K562 (cell line): ENCODE results near the gene ID2. TPM values are rescaled to one million over a fixed set of nuclear protein-coding genes. Genes with fewer than 3 reads are reported as not detected.

Experiments
- ARID4B ChIP-seq: sonication (generic); formaldehyde crosslinking; IDR thresholded peaks from 2 replicates; pipeline ENCODE4 v1.8.0; 2022; ENCODE audit warnings: mild to moderate bottlenecking, missing genetic modification reagents
- CBFA2T3 ChIP-seq: fragments of 450-650 bp; IDR thresholded peaks from 2 replicates; pipeline ENCODE4 v1.6.1; 2017
- CBX1 ChIP-seq: sonication (generic); IDR thresholded peaks from 2 replicates; pipeline ENCODE4 v1.6.1; 2016; ENCODE audit warnings: antibody characterized with exemption, low read depth, mild to moderate bottlenecking
- CUX1 ChIP-seq: fragments of 200-800 bp; sonication (Bioruptor generic); IDR thresholded peaks from 2 replicates; pipeline ENCODE4 v1.6.1; 2016; ENCODE audit warnings: missing genetic modification characterization, missing compliant biosample characterization
- EHMT2 ChIP-seq: fragments of 450-650 bp; IDR thresholded peaks from 2 replicates; pipeline ENCODE4 v1.6.1; 2018; ENCODE audit warnings: antibody characterized with exemption
- EP300 ChIP-seq: IDR thresholded peaks from 2 replicates; pipeline ENCODE4 v1.6.1; 2012; ENCODE audit warnings: low read length, improper control_type of control experiment
- FOXP1 ChIP-seq: sonication (generic); formaldehyde crosslinking; IDR thresholded peaks from 2 replicates; pipeline ENCODE4 v1.8.0; 2022; ENCODE audit warnings: mild to moderate bottlenecking, missing genetic modification reagents
- GATAD2B ChIP-seq: fragments of 450-650 bp; IDR thresholded peaks from 2 replicates; pipeline ENCODE4 v1.6.1; 2017; ENCODE audit warnings: mild to moderate bottlenecking, borderline replicate concordance
- KLF10 ChIP-seq: fragments of 250-450 bp; sonication (Bioruptor Pico); IDR thresholded peaks from 2 replicates; pipeline ENCODE4 v1.6.1; 2021; ENCODE audit warnings: matching md5 sums
- NFIX ChIP-seq: fragments of 250-450 bp; sonication (Bioruptor Pico); IDR thresholded peaks from 2 replicates; pipeline ENCODE4 v1.4.0; 2020; ENCODE audit warnings: low read depth, mild to moderate bottlenecking, moderate library complexity
- PATZ1 ChIP-seq: fragments of 250-450 bp; sonication (Bioruptor Pico); IDR thresholded peaks from 2 replicates; pipeline ENCODE4 v1.5.0; 2020; ENCODE audit warnings: mild to moderate bottlenecking, borderline replicate concordance
- RFX7 ChIP-seq: fragments of 250-450 bp; sonication (Bioruptor Pico); IDR thresholded peaks from 2 replicates; pipeline ENCODE4 v1.5.1; 2021; ENCODE audit warnings: mild to moderate bottlenecking
- SNRNP70 ChIP-seq: fragments of 200-400 bp; formaldehyde crosslinking; optimal IDR thresholded peaks from 2 replicates; pipeline ENCODE3; 2017; ENCODE audit warnings: low read depth, low read length
- ZNF395 ChIP-seq: fragments of 200-800 bp; sonication (Bioruptor generic); IDR thresholded peaks from 2 replicates; pipeline ENCODE4 v1.6.1; 2017; ENCODE audit warnings: missing genetic modification characterization, missing compliant biosample characterization
- polyA plus RNA-seq, 8 experiments: library from polyadenylated mRNA; depleted of rRNA in 4 of 8; stranded (reverse) in 5 of 8; unstranded in 3 of 8; fragments of >200 nt; fragmentation: Nextera tagmentation in 2 of 8; fragmentation: Illumina TruSeq in 1 of 8; extraction: Ambion mirVana in 2 of 8; extraction: Trizol in 1 of 8; gene quantifications; 2 replicates each; pipeline versions ENCODE4 v1.2.1 to v1.2.3, GENCODE V29; 2011 to 2014; ENCODE audit warnings: inconsistent platforms in 1 of 8, missing spikeins in 1 of 8
- total RNA-seq, 7 experiments: library from RNA; depleted of rRNA in 6 of 7; stranded (reverse); fragments of >200 nt in 6 of 7; fragmentation: Illumina TruSeq in 2 of 7; extraction: Trizol in 2 of 7; gene quantifications; 2 replicates each; pipeline versions ENCODE4 v1.2.1 to v1.2.3, GENCODE V29; 2011 to 2021; ENCODE audit warnings: low replicate concordance in 1 of 7

ID2 gene
- total and polyA plus RNA-seq, 9 of the 15 experiments (the other 6 are each of a cell fraction or from before 2014, with no cell fraction given): 8.0 to 35.7 (median 16.6) TPM

- TF ChIP-seq PATZ1 (CRISPR knock-in tag) (no peak), CUX1 (CRISPR knock-in tag) (no peak), GATAD2B (no peak), FOXP1 (CRISPR knock-in tag) (no peak), KLF10 (CRISPR knock-in tag) (no peak), CBX1 (no peak), EP300 (peak; percentile 19), ZNF395 (CRISPR knock-in tag) (peak; percentile 65; the same call in 1 of the 2 replicates), SNRNP70 (no peak), ARID4B (CRISPR knock-in tag) (no peak), CBFA2T3 (peak; percentile 51), NFIX (no peak), RFX7 (CRISPR knock-in tag) (no peak), EHMT2 (no peak)
Measured at GRCh38 chr2:8680822-8681760, 765 bp upstream of the ID2 start (continued).
